Mammary microvascular endothelial cell (primary cell): Measurements from ENCODE around the gene COLEC11. TPM values are rescaled to one million over a fixed set of nuclear protein-coding genes. Genes with fewer than 3 reads are reported as not detected.

Experiments
- total RNA-seq: library from RNA; depleted of rRNA; stranded (reverse); fragments of >200 nt; gene quantifications from 2 replicates; pipeline ENCODE4 v1.2.3, GENCODE V29; 2015

The COLEC11 gene
- total RNA-seq: 0.25 TPM in 1 of 2 replicates, not detected in the other

DNA sequence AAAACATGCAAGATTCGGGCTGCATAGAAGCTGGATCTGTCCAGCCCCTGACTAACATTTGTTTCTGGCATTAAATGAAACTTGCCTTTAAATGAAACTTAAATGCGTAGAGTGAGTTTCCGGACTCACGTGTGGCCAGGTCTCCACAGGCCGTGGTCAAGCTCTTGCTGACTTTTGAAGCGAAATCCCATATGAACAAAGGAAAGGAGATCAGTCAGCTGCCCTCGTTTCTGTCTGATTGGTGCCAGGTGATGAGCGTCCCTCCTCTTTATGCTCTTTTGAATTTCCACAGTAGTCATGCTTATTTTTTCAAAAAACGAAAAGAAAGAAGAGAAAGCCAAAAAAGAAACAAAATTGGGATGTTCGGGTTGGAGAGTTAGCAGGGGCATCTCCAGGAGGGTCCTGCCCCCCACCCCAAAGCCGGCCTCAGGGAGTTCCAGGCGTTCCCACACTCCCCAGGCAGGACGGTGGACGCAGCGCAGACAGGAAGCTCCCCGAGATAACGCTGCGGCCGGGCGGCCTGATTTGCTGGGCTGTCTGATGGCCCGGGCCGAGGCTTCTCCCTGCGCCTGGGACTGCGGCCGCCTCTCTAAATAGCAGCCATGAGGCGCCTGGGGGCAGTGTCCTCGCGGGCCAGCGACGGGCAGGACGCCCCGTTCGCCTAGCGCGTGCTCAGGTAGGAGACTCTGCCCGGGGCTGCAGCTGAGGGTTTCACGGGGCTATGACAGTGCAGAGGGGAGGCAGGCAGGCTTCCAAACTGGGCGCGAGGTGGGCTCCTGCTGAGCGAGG, at the start of gene COLEC11:
Gene COLEC11, plus strand, starts transcription at position 620 of the 789 bp plus-strand sequence. CDS start 9,229 bp downstream, outside the sequence.

DNA sequence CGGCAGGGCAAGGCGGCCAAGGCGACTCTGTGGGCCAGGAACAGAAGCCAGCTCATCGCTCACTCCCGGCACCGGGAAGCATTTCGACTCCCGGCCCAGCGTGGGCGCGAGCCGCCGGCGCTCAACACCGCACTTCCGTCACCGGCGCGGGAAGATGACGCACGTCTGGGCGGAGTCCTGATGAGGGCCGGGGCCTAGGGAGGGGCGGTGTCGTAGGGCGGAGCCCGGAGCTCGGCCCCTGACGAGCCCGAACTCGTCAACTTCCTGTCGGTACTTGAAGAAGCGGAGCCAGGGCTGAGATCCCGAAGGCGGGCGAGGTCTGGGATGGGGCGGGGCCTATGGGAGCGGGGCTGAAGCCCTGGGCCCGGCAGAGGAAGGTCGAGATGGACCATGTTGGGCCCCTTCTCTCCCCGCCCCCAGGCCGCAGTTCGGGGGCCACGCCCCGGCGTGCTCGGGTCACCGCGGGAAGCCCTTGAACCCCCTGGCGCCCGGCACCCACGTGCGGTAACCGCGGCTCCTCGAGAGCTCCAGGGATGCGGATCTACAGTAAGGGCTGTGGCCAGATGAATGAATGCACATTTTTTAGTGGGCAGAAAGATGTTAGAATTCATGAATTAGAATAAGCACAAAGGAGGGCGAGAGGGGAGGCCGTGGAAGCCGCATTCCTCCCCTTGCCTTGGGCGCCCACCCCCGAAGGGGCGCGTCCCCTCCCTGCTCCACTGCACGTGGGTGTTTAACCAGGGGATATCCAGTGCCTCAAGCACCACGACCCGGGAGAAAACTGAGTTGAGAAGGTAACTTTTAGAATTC, 36.5 kb upstream of the COLEC11 start, which contains the start of gene RNASEH1:
Gene RNASEH1, minus strand, starts transcription at position 129 of the 810 bp plus-strand sequence. Its CDS starts 73 bp downstream, at position 56.

DNA sequence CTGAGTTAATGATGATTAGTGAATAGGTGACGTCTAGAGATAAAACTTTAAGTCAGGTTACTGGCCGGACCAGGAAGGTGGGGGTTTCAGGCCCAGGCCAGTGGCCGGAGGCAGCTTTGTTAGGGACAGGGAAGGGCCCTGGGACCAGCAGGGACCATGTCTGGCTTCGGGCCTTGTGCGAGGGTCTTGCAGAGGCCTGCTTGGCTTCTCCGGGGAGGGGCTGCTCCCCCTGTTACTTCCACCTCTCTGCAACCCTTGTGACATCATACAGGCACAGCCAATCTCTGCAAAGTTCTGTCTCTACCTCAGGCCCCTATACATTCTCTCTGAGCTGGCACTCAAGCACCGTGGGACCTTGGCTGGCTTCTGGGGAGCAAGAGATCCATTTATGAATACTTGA, 63.0 kb downstream of the COLEC11 start, which contains the start of gene ALLC:
Gene ALLC, plus strand, starts transcription at position 320 of the 400 bp plus-strand sequence. CDS start 12,958 bp downstream, outside the sequence.

Other genes starting within 250 kb of the COLEC11 start
- 58.8 and 62.1 TPM in 2 replicates for gene EIPR1, start 217.3 kb upstream of the COLEC11 start, total RNA-seq
- gene TRAPPC12, start 215.4 kb upstream of the COLEC11 start, total RNA-seq: 34.3 and 34.5 TPM in 2 replicates
- 57.0 and 59.0 TPM in 2 replicates for gene ADI1, start 75.6 kb upstream of the COLEC11 start, total RNA-seq
- 30.7 and 33.5 TPM in 2 replicates for gene RNASEH1, start 36.8 kb upstream of the COLEC11 start, total RNA-seq
- gene RPS7, start 19.9 kb upstream of the COLEC11 start, total RNA-seq: 4,308 and 4,519 TPM in 2 replicates
- not detected in 2 replicates for gene ALLC, start 63.1 kb downstream of the COLEC11 start, total RNA-seq
- gene DCDC2C, start 108.5 kb downstream of the COLEC11 start, total RNA-seq: 0.60 TPM in 1 of 2 replicates, not detected in the other